GM11168 (cell line): ENCODE data around the gene OR10G8.

Experiments used
- in situ Hi-C: fragments of 300-500 bp; cut with MboI; formaldehyde crosslinking; loops from one replicate; pipeline ENCODE4 v1.12.0; 2022; ENCODE audit warnings: low sequenced_read_pairs; ENCODE audit not compliant: unreplicated experiment

The OR10G8 gene

DNA sequence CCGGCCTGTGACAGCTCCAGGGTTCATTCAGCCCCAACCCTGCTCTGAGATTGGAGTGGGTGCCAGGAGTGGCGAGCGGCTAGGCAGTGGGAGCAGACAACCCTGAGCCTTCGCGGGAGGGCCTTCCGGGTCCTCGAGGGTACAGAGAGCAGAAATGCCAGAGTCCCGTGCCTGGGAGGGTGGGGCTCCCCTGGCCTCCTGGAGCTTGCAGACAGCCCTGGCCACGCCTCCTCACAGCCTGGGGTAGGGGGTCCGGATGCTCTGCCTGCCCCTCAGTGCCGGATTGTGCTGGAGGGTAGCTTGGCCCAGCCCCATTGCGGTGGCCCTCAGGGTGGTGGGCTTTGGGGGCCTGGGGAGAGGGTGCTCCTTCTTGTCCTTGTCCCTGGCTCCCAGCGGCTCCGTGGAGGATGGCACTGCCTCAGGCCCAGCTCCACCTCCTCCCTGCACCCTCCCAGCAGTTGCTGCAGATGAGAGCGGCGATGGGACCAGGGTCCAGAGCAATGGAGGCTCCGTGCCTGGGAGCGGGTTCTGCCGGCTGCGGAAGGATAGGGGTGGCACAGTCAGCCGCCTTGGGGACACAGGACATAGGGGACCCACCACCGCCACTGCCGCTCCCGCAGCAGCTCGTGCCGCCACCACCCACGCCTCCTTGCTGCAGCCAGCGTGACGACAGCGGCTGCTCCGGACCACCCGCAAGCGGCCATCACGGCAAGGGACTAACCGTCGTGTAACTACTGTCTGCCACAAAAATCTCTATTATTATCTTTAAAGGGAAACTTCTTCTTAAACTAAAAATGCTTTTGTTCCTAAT lies 49.4 kb downstream of the OR10G8 start:
- in situ Hi-C loops: no loop called here

DNA sequence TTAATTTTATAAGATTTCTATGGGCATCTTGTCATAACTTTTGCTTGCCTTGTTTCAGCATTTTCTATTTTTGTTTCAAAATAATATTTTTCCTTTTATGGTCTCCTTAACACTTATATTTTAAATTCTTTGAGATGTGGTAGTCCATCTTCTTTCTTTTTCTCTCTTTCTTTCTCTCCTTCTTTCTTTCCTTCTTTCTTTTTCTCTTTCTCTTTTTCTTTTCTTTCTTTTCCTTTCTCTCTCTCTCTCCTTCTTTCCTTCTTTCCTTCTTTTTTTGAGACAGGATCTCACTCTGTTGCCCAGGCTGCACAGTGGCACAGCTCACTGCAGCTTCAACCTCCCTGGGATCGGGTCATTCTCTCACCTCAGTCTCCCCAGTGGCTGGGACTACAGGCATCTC lies 50.7 kb downstream of the OR10G8 start:
- in situ Hi-C loops: no loop called here

- in situ Hi-C loops: no loop called here
These were observed 52.0 kb downstream of the OR10G8 start for GRCh38 chr11:124078591-124078990.

DNA sequence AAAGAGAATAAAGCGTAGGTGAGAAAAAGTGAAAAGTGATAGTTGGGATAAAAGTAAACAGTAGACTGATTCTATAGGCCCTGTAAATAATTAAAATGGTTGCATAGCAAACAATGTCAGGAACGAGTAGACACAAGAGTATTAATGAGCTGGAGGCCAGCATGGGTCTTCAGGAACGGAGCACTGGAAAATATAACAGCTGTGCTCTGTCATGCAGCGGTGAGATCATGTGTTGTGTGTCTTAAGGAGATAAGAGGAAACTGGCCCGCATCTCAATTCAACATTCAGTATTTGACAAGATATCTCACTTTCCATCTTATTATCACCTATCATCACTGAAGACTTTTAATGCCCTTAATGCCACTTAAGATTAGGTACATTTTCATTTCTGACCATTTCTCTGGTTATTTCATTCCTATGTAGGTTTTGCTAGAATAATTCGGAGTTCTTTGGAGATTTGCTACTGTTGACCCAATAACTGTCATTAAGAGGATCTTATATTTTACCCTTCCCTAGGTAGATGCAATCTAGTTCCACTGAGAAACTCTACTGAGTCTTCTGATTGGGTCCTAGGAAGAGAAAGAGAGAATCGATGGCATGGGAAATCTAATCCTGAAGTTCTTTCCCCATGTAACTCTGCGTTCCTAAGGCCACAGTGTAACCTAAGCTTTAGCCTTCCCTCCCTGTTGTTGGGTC lies 53.2 kb downstream of the OR10G8 start:
- in situ Hi-C loops: no loop called here
